HCT116 (cell line): ENCODE results near the gene SFTPD.

Source experiments
- CTCF ChIP-seq, 3 experiments: fragments of 200-600 bp in 1 of 3; sonication (generic) in 1 of 3; IDR thresholded peaks in 2 of 3; conservative IDR thresholded peaks in 1 of 3; 2 replicates each; pipeline ENCODE4 v1.5.1; 2012 to 2017; ENCODE audit warnings: low read depth in 2 of 3, low read length in 2 of 3, antibody characterized with exemption in 1 of 3, borderline replicate concordance in 1 of 3, control low read depth in 1 of 3, mild to moderate bottlenecking in 1 of 3, mixed read lengths in 1 of 3, mixed run types in 1 of 3, moderate library complexity in 1 of 3; ENCODE audit not compliant: insufficient read depth in 1 of 3
- EZH2 ChIP-seq: fragments of 200-600 bp; sonication (generic); IDR thresholded peaks from 2 replicates; pipeline ENCODE4 v1.6.1; 2017; ENCODE audit warnings: antibody characterized with exemption, mixed run types
- EZH2phosphoT487 ChIP-seq: fragments of 200-600 bp; IDR thresholded peaks from 2 replicates; pipeline ENCODE4 v1.6.1; 2018; ENCODE audit warnings: antibody characterized with exemption, borderline replicate concordance
- MAX ChIP-seq: IDR thresholded peaks from 2 replicates; pipeline ENCODE4 v1.6.1; 2012
- POLR2AphosphoS5 ChIP-seq: IDR thresholded peaks from 2 replicates; pipeline ENCODE4 v1.6.1; 2011; ENCODE audit warnings: mild to moderate bottlenecking, low read depth, low read length, moderate library complexity
- RAD21 ChIP-seq: IDR thresholded peaks from 2 replicates; pipeline ENCODE4 v1.6.1; 2012; ENCODE audit warnings: low read depth, mild to moderate bottlenecking
- SIN3A ChIP-seq: IDR thresholded peaks from 2 replicates; pipeline ENCODE4 v1.6.1; 2012; ENCODE audit warnings: low read depth
- ZNF274 ChIP-seq: fragments of 200-500 bp; sonication (Bioruptor generic); IDR thresholded peaks from 2 replicates; pipeline ENCODE4 v1.6.1; 2014; ENCODE audit warnings: mild to moderate bottlenecking, low read depth, low read length, inconsistent platforms

- TF ChIP-seq EZH2phosphoT487 (no peak), SIN3A (no peak), CTCF (IDR thresholded peaks at IDR 0.05 in 2 of 3, conservative IDR thresholded peaks at IDR 0.05 in 1 of 3; ENCODE audit: borderline replicate concordance in 1 of 3, insufficient read depth in 1 of 3, low read depth in 2 of 3, low read length in 2 of 3) (no peak), RAD21 (no peak), POLR2AphosphoS5 (no peak), EZH2 (no peak), ZNF274 (no peak), MAX (no peak)
These were observed 38.6 kb downstream of the SFTPD start for GRCh38 chr10:79910344-79910743.
